COLO668 (cell line): ENCODE results near the gene DGKI.
"Not testable (repeated sequence)": the region's sequence is repeated elsewhere in the genome, so short reads cannot be mapped to it uniquely, and the experiment has no call there.

ENCODE experiments used
- DNase-seq: peaks from one replicate; lab custom pipeline; 2025; ENCODE audit not compliant: unreplicated experiment; lab: John Stamatoyannopoulos, UW

DGKI gene

GRCh38 chr7:137485818-137486217 lies 361.0 kb downstream of the DGKI start:
- no peak for DNase-seq

GRCh38 chr7:137484326-137484725 lies 362.4 kb downstream of the DGKI start:
- no peak for DNase-seq

DNA sequence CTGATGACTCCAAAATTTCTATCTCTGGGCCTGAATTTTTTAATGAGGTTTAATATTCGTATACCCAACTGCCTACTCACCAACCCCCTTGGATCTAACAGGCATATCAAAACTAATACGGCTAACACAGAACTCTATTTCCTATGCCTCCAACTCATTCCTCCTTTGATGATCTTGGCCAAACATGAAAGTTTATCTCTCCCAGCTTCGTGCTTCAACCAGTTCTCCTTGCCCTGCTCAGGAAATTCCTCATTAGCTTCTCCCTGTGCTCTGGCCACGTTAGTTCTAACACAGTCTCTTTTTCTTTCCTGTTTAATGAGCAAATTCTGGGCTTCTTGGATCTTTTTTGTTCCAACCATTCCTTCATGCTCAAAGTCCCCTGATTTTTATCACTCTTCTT lies 364.3 kb downstream of the DGKI start:
- DNase-seq: no peak

GRCh38 chr7:137480824-137481365 lies 365.9 kb downstream of the DGKI start:
- DNase-seq: no peak

GRCh38 chr7:137480401-137480800 lies 366.4 kb downstream of the DGKI start:
- DNase-seq: no peak

DNA sequence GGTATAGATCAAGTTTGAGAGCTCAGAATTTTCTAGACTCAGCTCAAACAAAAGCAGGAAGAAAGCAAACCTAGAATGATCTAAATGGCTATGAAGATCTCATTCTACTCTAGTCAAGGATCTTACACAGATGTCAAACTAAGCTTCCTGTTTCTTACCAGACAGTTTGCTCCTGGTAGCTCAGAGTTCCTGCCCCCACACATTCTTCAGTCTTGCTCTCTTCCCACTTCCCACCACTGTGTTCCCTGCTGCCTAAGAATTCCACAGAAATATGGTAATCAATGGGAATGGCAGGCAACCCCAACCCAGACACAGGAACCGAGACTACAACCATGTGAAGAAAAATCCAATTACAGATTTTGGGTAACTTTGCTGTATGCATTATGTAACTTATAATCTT lies 369.8 kb downstream of the DGKI start:
- DNase-seq: no peak

DNA sequence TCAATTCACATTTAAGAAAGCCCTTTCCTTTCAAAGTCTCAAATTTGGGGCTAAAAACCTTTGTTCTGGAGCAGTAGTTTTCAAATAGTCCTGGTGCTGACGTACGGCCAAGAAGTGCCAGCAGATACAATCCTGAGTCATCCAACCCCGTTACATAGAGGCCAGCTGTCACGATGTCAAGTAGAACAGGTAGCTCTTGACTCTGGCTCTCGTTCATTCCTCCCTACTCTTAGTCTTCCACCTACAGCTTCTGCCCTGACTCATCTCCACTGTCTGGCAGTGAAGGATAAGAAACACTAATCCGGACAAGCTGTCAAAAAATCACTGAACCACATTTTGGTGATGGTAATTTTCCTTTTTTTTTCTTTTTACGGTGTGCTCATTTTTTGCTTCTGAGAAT lies 370.8 kb downstream of the DGKI start:
- no peak for DNase-seq

DNA sequence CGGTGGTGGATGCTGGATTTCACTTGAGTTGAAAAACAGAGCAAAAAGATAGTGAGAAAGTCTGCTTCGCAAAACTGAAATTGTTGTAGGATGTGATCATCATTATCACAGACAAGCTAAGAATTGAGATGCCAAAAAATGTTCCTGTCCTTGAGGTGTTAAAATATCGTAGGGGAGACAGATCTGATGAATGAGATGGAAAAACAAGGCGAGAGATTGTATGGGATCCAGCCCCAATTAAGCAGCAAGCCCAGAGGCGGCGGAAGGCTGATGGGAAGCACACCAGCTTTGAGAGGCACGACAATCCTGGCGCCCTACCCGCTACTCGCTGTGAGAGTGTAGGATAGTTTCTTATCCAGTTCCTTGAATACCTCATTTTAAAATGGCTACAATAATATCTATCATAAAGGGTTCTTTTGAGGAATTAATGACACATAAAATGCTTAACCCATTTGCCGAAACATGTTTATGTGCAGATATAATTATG lies 372.2 kb downstream of the DGKI start:
- no peak for DNase-seq

DNA sequence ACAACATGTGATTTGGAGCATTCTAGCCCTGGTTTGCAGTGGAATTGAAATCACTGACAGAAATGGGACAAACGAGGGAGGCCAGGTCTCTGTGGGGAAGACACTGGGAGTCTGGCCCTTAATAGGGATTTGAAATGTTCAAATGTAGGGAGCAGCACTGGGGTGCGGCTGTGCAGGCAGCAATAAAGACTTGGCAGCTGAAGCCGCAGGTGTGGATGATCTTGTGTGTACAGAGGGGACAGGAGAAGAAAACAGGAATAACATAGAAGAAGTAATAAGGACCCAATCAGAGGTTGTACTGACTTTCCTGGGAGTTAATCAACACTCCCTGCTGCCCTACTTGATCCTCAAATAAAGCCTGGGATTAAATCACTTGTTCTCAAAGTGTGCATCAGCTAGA lies 375.6 kb downstream of the DGKI start:
- no peak for DNase-seq

DNA sequence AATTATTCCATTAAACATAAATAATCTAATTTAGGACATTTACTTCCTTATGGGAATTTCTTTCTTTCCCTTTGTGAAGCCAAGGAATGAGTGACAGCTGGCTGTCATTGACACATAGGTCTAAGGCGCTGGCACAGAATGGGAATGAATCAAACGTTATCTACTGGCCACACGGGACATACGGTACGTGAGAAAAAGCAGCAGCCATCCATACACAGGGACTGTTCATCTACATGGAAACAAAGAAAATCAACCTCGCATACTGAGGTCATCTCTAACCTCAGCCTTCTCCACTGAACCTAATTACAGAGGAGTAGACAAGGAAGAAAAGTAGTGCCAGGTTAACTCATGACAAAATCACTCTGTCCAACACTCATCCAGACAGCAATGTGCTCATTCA lies 376.9 kb downstream of the DGKI start:
- no peak for DNase-seq

GRCh38 chr7:137469191-137469811 lies 377.5 kb downstream of the DGKI start:
- no peak for DNase-seq

- no peak for DNase-seq
These were observed 383.9 kb downstream of the DGKI start for GRCh38 chr7:137462847-137463246.

GRCh38 chr7:137462074-137462715 lies 384.6 kb downstream of the DGKI start:
- no peak for DNase-seq

DNA sequence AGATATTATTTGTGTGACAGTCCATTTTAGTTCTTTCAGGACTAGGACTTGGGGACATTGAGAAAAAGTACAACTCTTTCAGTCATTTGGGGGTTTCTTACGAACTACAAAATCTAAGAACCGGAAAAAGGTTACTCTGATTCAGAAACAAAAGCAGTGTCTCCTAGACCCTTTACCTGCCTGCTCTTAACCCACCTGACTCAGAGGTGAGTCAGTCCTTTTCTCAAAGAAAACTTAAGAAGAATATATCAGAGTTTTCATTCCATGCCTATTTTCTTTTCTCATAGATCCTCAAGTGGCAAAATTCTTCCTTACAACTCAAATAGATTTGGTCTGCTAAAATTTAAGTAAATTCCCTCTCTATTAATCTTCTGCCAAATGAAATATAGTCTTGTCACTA lies 388.4 kb downstream of the DGKI start:
- DNase-seq: no peak

DNA sequence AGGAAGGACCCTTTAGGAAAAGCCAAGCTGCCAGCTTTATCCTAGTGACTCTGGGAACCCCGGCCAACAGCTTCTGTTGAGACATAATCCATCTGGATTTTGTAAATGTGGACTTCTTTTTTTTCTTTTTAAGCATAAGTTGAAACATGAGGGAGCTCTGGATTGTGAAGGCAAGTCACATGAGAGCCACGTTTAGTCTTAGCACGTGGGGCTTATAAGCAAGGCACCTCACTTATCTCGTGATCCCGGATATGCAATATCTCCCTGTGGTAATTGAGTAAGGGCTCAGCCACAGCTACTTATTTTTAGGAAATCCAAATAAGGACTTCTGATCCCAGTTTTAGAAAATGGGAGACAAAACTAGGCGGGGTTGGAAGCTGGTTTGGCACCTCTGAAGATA lies 392.0 kb downstream of the DGKI start:
- no peak for DNase-seq

DNA sequence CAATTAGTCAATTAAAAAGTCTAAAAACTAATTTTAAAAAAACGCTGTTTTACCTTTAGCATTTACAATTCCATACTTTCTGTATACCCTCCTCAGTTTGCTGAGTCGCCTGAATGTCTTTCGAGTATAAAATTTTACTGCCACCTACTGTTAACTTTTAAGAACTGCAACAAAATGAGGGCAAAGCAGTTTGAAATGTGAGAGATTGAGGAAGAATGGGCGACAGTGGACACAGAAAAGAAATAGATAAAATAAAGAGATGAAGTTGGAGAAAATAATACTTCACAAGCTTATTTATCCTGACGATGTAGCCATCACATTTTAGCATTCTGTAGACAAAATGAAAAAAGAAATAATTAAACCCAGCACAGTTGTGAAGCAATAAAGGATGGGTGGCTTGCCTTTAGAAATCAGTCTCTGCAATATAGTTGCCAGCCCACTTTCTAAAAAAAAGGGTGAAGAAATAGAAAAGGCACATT lies 392.5 kb downstream of the DGKI start:
- no peak for DNase-seq

DNA sequence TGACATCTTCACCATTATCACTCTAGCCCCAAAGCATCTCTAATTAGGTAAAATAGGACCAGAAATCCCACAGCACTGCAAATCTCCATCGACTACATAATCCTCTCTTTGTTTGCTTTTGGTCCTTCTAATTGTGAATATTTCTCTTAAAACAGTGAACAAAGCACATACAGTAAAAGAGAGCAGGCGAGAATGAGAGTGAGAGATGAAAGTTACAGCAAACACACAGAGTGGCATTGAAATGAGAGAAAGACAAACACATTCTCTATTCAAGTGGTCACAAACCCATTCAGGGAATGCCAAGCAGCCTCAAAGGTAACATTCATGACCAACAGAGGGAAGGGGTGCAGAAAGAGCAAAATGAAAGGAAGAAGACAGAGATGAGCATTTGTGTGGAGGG lies 393.4 kb downstream of the DGKI start:
- DNase-seq: no peak

DNA sequence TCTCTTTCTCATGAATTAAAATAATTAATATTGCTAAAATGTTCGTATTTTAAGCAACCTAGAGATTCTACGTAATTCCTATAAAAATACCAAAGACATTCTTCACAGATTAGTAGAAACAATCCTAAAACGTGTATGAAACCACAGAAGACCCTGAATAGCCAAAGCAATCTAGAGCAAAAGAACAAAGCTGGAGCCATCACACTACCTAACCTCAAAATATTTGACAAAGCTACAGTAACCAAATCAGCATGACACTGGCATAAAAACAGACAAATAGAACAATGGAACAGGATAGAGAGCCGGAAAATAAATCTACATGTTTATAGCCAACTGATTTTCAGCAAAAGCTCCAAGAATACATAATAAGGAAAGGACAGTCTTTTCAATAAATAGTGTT lies 397.8 kb downstream of the DGKI start:
- no peak for DNase-seq

DNA sequence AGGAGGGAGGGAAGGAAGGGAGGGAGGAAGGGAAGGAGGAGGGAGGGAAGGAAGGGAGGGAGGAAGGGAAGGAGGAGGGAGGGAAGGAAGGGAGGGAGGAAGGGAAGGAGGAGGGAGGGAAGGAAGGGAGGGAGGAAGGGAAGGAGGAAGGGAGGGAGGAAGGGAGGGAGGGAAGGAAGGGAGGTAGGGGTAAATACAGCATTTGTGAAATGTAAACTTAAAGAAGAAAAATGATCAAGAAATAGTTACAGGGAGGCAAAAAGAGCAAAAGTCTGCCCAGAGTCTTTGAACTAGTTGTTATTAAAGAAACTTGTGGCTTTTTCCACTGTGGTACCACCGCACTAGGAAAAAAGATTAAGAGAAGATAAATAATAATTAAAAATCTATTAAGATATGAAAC lies 398.2 kb downstream of the DGKI start:
- not testable (repeated sequence) for DNase-seq

DNA sequence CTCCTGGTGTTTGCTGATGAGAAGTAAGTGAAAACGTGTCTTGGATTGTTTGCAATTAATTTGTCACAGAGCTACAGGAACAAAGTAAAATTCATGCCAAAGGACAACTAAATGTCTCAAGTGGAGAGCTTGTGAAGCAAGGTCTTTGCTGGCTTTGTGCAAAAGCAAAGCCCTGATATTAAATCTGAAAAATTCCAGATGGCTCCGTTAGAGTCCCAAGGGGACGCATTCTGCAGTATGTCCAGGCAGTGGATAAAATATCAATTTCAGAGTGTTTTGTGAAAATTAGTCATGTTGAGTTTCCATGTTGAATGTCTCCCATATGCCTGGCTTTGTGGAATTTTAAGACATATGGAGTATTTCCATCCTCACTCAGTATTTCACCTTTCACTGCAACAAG lies 400.7 kb downstream of the DGKI start:
- no peak for DNase-seq

DNA sequence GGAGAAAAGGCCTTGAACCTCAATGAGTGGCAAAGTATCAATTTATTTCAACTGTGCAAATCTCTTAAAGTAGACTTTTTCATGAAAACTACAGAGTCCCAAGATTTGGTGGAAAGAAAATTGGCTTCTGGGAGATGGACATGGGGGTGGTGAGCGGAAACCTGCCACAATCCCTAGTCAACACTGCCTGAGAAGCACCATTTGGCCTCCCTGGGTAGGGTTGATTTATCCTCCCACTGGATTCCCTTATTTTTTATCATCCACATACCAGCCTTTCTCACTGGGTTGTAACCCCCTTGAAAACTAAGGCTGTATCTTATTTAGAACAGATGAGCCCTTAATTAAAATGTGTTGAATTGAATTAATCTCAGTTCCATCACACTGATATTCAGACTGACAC lies 401.5 kb downstream of the DGKI start:
- DNase-seq: no peak

DNA sequence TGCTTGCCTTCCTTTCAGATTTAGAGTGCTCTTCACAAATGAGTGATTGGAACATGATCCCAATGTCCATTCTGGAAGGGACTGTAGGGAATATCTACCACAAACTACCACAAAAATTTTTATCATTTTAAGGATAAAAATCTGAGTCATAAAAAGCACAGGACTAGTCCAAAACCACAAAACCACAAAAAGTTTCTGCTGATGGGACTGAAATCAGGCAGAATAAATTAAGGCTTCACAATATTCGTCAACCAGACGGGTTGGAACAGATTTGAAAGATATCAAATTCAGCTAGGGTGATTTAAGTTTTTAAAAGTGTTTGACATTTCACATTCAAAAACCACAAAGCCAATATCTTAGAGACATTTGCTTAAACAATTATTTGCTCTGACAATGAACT lies 403.2 kb downstream of the DGKI start:
- DNase-seq: no peak

DNA sequence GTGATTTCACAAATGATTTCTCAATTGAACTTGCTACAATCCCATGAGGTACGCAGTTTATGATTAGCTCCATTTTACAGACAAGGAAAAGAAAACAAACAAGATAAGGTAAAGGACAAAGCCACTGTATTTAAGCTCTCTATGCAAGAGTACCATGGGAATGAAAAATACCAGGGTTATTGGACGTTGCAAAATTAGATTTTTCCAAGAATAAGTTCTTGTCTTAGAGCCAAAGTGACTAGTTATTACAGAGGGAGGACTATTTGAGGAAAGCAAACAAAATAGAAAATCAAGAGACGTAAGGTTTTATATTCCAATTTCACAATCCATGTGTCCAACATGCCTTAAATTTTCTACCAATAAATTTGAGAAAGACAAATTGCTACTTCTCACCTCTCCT lies 405.3 kb downstream of the DGKI start:
- DNase-seq: no peak
